ENCODE measurements around the gene DCST2.

GRCh38 chr1:155062151-155062686 is 28.6 kb upstream of the DCST2 start:
- no peak for TF ChIP-seq TAF1 (IDR thresholded peaks at IDR 0.05; ENCODE audit: low read depth, low read length)
- TF ChIP-seq NRF1 (IDR thresholded peaks at IDR 0.05; ENCODE audit: low read depth, low read length): no peak
- peak in 2 of 3 experiments; percentile 44 to 56; a peak in 3 of 4 replicates for TF ChIP-seq CTCF (IDR thresholded peaks at IDR 0.05; ENCODE audit: control extremely low read depth in 1 of 3, insufficient read depth in 1 of 3, low read depth in 1 of 3, low read length in 3 of 3)
- no peak for TF ChIP-seq POLR2A (IDR thresholded peaks at IDR 0.05; ENCODE audit: control extremely low read depth in 1 of 2, low read depth in 2 of 2, low read length in 2 of 2)

All from H1 (cell line).